ENCODE results near the gene AUTS2. TPM values are rescaled to one million over a fixed set of nuclear protein-coding genes. Genes with fewer than 3 reads are reported as not detected.

AUTS2 gene
- total and polyA plus RNA-seq, 4 donors, result 4.9 to 24.4 (median 7.0) TPM

- H3K4me1 ChIP-seq (ENCODE audit: control insufficient read depth in 4 of 4, insufficient read depth in 4 of 4, low read length in 3 of 4), result peaks cover 0 to 12% (median 6%) of the 10 kb centered on the region in 4 donors
- 95% methylated on average over 7 of the region's 7 CpGs for WGBS
- H3K27me3 ChIP-seq (ENCODE audit: control insufficient read depth in 4 of 4, insufficient read depth in 4 of 4, low read length in 3 of 4), result no peaks in the 10 kb centered on the region
- no peaks in the 10 kb centered on the region for H3K36me3 ChIP-seq (ENCODE audit: control insufficient read depth in 4 of 4, insufficient read depth in 3 of 4, low read depth in 1 of 4, low read length in 3 of 4)
- no peak for DNase-seq (ENCODE audit: low spot score)
- H3K9ac ChIP-seq (ENCODE audit: low read depth in 1 of 2, low read length in 2 of 2), result no peak overlapping the region
- no peak for TF ChIP-seq TAF1 (conservative IDR thresholded peaks at IDR 0.05)
- TF ChIP-seq SP1 (IDR thresholded peaks at IDR 0.05), result no peak
- TF ChIP-seq, protein P1, sequence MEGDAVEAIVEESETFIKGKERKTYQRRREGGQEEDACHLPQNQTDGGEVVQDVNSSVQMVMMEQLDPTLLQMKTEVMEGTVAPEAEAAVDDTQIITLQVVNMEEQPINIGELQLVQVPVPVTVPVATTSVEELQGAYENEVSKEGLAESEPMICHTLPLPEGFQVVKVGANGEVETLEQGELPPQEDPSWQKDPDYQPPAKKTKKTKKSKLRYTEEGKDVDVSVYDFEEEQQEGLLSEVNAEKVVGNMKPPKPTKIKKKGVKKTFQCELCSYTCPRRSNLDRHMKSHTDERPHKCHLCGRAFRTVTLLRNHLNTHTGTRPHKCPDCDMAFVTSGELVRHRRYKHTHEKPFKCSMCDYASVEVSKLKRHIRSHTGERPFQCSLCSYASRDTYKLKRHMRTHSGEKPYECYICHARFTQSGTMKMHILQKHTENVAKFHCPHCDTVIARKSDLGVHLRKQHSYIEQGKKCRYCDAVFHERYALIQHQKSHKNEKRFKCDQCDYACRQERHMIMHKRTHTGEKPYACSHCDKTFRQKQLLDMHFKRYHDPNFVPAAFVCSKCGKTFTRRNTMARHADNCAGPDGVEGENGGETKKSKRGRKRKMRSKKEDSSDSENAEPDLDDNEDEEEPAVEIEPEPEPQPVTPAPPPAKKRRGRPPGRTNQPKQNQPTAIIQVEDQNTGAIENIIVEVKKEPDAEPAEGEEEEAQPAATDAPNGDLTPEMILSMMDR (IDR thresholded peaks at IDR 0.05; ENCODE audit: low read depth, low read length, missing input control), result no peak
- TF ChIP-seq FOXA1 (IDR thresholded peaks at IDR 0.05), result no peak
- TF ChIP-seq, protein P2, sequence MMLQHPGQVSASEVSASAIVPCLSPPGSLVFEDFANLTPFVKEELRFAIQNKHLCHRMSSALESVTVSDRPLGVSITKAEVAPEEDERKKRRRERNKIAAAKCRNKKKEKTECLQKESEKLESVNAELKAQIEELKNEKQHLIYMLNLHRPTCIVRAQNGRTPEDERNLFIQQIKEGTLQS (IDR thresholded peaks at IDR 0.05), result no peak
- no peak for TF ChIP-seq MAX (IDR thresholded peaks at IDR 0.05)
- TF ChIP-seq EGR1 (IDR thresholded peaks at IDR 0.05; ENCODE audit: low read depth in 2 of 2), result no peak
- no peak overlapping the region for H3K27ac ChIP-seq (ENCODE audit: low read depth in 1 of 2, low read length in 2 of 2)
- H3K4me3 ChIP-seq (ENCODE audit: low read depth in 1 of 3, low read length in 3 of 3), result no peak overlapping the region
- H3K9me3 ChIP-seq (ENCODE audit: control insufficient read depth in 4 of 4, low read length in 3 of 4), result no peaks in the 10 kb centered on the region
Measured at GRCh38 chr7:70377957-70378356, 779.7 kb downstream of the AUTS2 start.

- Histone ChIP-seq H3K4me3 (ENCODE audit: low read depth in 1 of 3, low read length in 3 of 3) (no peak overlapping the region), H3K9ac (ENCODE audit: low read depth in 1 of 2, low read length in 2 of 2) (no peak overlapping the region), H3K27me3 (ENCODE audit: control insufficient read depth in 4 of 4, insufficient read depth in 4 of 4, low read length in 3 of 4) (no peaks in the 10 kb centered on the region), H3K36me3 (ENCODE audit: control insufficient read depth in 4 of 4, insufficient read depth in 3 of 4, low read depth in 1 of 4, low read length in 3 of 4) (no peaks in the 10 kb centered on the region), H3K9me3 (ENCODE audit: control insufficient read depth in 4 of 4, low read length in 3 of 4) (no peaks in the 10 kb centered on the region), H3K27ac (ENCODE audit: low read depth in 1 of 2, low read length in 2 of 2) (no peak overlapping the region), H3K4me1 (ENCODE audit: control insufficient read depth in 4 of 4, insufficient read depth in 4 of 4, low read length in 3 of 4) (peaks cover 0 to 12% (median 6%) of the 10 kb centered on the region in 4 donors)
- DNase-seq (ENCODE audit: low spot score), result no peak
- TF ChIP-seq RXRA (IDR thresholded peaks at IDR 0.05) (no peak), NR2F2 (IDR thresholded peaks at IDR 0.05) (no peak), REST (IDR thresholded peaks at IDR 0.05) (no peak), HNF4A (conservative IDR thresholded peaks at IDR 0.05) (no peak), RAD21 (IDR thresholded peaks at IDR 0.05) (no peak)
- WGBS, result 96% methylated on average over 9 of the region's 9 CpGs
Measured at GRCh38 chr7:70379210-70379609, 780.9 kb downstream of the AUTS2 start.

DNA sequence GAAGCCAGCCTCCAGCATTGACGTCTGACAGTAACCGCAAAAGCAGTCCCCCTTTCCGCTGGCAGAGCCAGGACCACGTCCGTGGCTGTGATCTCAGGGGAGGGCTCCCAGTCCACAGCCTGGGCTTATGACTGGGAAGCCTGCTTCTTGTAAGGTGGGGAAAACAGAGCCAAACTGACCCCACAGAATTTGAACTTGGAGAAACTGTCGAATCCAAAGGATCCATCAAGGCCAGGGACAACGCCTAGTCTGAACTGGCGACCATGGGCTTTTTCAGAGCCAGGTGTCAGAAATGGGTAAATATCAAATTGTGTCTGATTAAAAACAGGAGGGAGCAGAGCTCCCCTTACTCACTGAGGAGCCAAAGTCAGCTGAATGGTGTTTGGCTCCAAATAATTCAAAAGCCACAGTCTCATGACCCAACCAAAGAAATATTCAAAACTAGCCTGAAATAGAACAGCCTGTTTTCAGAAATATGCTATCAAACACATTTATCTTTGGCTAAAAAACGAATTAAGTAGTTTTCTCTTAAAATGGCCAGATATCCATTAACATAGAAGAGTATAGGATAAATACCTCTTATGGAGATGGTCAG is 782.2 kb downstream of the AUTS2 start:
- Histone ChIP-seq H3K36me3 (ENCODE audit: control insufficient read depth in 4 of 4, insufficient read depth in 3 of 4, low read depth in 1 of 4, low read length in 3 of 4) (no peaks in the 10 kb centered on the region), H3K27ac (ENCODE audit: low read depth in 1 of 2, low read length in 2 of 2) (no peak overlapping the region), H3K4me3 (ENCODE audit: low read depth in 1 of 3, low read length in 3 of 3) (no peak overlapping the region), H3K27me3 (ENCODE audit: control insufficient read depth in 4 of 4, insufficient read depth in 4 of 4, low read length in 3 of 4) (no peaks in the 10 kb centered on the region), H3K9me3 (ENCODE audit: control insufficient read depth in 4 of 4, low read length in 3 of 4) (no peaks in the 10 kb centered on the region), H3K4me1 (ENCODE audit: control insufficient read depth in 4 of 4, insufficient read depth in 4 of 4, low read length in 3 of 4) (peaks cover 0 to 2% (median 0%) of the 10 kb centered on the region in 4 donors), H3K9ac (ENCODE audit: low read depth in 1 of 2, low read length in 2 of 2) (no peak overlapping the region)
- 90% methylated on average over 9 of the region's 9 CpGs for WGBS
- no peak for DNase-seq (ENCODE audit: low spot score)
- TF ChIP-seq REST (IDR thresholded peaks at IDR 0.05) (no peak), MAX (IDR thresholded peaks at IDR 0.05) (no peak), HNF4G (IDR thresholded peaks at IDR 0.05) (no peak), FOXA2 (IDR thresholded peaks at IDR 0.05) (no peak), HNF4A (conservative IDR thresholded peaks at IDR 0.05) (peak in 1 of 2 donors; percentile 2), YY1 (IDR thresholded peaks at IDR 0.05) (no peak), SP1 (IDR thresholded peaks at IDR 0.05) (no peak)
